GM19023 (cell line): ENCODE data around the gene C5orf58.

Source experiments
- ATAC-seq: cut with Tn5 transposase; IDR thresholded peaks from one replicate; pipeline ENCODE4 v1.9.1; 2021; ENCODE audit warnings: mild to moderate bottlenecking, moderate library complexity; ENCODE audit not compliant: unreplicated experiment

C5orf58 gene, protein sequence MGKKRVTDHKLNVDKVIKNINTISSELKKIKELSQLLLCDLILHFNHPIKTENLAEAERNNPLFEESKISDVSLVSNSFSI

DNA sequence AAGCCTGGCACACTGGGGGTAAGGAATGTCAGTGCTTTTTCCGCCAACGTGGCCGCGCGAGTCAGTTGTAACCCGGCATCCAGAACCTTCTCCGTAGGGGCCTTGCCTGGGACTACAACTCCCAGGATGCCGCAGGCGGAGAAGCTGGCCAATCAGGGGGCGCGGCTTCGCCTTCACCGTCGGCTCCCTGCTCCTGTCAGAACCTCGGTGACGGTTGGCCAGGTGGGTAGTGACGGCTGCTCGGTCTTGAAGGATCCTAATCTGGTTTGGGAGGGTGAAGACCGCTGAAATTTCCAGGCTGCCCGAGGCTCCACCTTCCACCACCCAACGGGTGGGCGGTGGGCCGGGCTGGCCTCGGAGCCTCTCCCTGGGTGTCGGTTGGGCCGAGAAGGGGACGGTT, at the start of gene C5orf58:
Gene C5orf58 (plus strand): TSS at position 200 of the 400 bp plus-strand sequence. CDS start 1,992 bp downstream, outside the sequence.
- no peak for ATAC-seq

DNA sequence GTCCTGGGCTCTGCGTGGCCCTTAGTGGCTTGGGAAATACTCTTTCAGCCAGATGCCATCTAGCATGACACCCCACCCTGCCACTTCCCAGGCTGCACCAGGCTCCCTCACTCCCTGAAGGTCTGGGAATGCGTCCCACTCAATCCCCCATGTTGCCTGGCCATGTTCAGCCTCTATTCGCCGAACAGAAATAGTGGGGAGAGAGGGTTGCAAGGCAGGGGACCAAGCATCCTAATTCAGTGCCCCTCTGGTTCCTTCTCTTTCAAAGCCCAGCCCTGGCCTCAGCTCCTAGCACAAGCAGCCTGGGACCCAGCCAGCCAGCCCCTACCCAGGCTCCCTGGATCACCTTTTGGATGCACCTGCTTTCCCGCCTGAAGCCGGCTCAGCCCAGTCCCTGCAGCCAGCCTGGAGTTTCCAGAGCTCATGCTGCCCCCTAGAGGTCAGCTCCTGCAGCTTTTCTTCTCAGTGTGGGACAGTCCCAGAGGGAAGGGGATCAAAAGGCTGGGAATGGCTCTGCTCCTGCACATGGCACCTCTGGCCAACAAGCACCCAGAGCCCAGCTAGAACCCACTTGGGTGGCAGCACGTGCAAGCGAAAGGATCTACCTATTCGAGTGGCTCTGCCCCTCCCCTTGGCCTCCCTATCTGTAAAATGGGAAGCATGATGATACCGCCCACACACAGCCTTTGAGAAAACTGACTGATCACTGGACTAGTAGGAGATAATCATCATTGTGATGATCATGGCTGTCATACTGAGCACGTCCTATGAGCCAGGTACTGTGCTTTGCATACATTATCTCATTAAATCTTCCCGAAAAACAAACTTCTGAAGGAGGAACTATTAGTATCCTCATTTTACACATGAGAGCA, 48.7 kb upstream of the C5orf58 start:
- ATAC-seq: peak; percentile 92

- no peak for ATAC-seq
These were observed 48.0 kb upstream of the C5orf58 start for GRCh38 chr5:170184737-170185136.

DNA sequence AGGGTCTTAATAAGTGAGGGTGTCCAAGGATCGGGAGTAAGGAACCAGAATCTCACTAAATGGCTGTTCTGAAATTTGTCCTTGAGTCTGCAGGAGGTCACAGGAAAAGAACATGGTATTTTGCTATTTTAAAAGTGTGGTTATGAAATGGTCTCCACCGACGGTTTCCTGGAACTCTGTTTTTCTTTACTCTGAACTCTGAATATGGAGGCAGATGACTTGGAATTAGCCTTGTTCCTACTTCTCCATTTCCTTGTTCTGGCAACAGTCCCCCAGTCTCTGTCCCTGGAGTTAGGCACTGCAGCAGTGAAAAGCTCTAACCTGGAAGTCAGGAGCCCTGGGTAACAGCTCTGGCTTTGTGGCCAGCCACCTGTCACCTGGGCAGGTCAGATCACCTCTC, 46.6 kb upstream of the C5orf58 start:
- ATAC-seq: no peak

DNA sequence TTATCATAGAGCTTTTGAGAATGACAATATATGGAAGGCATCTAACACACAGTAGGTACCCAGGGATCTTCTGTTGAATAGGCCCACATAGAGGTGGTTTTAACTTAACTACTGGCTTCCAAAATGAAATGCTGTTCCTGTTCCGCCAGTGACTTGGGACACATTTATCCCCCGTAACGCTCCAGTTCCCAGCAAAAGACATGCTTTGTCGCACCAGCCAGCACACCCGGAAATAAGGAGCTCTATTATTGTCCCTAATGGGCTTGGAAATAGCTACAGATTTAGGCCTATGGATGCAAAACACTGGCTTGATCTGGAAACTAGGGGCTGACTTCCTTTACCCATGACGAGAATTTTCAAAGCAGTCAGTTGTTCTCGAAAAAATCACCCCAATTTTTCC, 45.9 kb upstream of the C5orf58 start:
- no peak for ATAC-seq

DNA sequence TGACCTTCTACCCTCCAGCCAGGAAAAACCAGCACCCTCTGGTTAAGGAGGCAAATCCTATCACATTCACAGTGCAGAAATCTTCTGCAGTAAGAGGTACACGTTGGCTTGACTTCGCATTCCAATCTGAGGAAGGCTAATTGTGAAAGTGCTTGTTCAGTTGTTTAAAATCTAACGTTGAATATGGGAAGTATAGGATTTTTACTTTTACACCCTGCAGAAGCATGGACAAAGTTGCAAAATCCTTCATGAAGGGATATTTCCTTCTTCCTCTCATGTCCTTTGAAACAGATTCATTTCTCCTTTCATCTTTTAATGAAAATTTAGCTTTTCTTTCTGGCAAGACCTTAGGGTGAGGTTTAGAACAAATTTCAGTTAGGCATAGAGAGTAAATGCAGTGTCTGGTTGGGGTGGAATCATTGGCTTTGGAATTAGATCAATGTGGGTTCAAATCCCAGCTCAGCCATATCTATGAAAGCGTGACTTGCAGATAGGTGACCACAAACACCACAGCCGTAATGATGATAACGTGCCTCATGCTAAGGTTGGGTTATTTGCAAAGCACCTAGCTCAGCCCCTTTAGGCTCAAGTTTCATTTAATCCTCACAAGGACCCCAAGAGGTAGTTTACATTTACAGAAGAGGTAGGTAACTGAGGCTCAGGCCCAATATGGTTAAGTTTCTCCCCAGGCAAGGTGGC, 42.2 kb upstream of the C5orf58 start:
- ATAC-seq: no peak

GRCh38 chr5:170192829-170193228, 40.0 kb upstream of the C5orf58 start:
- ATAC-seq: no peak

GRCh38 chr5:170195961-170196360, 36.8 kb upstream of the C5orf58 start:
- ATAC-seq: no peak

GRCh38 chr5:170200876-170201275, 31.9 kb upstream of the C5orf58 start:
- no peak for ATAC-seq

- ATAC-seq: no peak
These were observed 31.5 kb upstream of the C5orf58 start for GRCh38 chr5:170201311-170201710.

DNA sequence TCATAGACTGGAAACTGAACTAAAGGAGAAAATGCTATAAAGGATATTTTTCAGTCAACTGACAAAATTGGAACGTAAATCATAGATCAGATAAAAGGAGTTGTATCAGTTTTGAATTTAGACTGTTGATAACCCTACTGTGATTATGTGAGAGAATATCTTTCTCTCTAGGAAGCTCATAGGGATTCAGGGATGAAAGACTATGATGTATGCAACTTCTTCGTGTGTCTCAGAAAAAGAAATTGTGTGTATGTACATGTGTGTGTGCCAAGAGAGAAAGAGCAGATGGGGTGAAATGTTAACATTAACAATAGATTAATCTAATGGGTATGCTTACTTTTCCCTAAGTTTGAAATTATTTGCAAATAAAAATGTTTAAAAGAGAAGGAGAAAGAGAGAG, 30.7 kb upstream of the C5orf58 start:
- no peak for ATAC-seq

DNA sequence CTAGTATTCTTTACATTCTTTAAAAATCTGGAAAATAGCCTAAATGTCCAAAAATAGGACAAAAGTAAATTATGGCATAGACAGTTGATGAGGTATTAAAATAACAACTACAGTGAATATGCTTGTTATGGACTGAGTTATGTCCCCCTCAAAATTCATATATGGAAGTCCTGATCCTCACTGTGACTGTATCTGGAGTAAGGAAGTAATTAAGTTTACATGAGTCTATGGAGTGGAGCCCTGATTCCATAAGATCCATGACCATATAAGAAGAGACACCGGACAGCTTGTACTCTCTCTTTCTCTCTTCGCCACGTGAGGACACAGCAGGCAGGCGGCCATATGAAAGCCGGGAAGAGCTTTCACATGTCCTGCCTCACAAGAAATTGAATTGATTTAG, 28.6 kb upstream of the C5orf58 start:
- ATAC-seq: no peak

- no peak for ATAC-seq
These were observed 26.6 kb upstream of the C5orf58 start for GRCh38 chr5:170206216-170206615.

DNA sequence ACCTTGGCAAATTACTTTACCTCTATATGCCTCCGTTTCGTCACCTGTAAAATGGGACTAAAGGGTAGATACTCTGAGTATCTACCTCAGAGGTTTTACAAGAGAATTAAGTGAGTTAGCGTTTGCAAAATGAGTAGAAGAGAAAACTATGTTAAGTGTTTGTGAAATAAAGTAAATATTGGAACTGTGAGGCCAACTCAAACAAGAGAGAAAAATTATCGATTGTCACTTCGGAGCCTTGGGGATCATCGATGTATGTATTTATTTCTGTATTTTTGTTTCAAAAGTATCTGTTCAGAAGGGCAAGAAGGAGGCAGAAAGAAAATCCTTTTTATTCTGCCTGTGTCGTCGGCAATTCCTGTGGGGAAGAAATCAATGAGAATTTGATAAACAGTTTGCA, 25.8 kb upstream of the C5orf58 start:
- no peak for ATAC-seq

GRCh38 chr5:170211575-170212334, 21.0 kb upstream of the C5orf58 start:
- no peak for ATAC-seq

DNA sequence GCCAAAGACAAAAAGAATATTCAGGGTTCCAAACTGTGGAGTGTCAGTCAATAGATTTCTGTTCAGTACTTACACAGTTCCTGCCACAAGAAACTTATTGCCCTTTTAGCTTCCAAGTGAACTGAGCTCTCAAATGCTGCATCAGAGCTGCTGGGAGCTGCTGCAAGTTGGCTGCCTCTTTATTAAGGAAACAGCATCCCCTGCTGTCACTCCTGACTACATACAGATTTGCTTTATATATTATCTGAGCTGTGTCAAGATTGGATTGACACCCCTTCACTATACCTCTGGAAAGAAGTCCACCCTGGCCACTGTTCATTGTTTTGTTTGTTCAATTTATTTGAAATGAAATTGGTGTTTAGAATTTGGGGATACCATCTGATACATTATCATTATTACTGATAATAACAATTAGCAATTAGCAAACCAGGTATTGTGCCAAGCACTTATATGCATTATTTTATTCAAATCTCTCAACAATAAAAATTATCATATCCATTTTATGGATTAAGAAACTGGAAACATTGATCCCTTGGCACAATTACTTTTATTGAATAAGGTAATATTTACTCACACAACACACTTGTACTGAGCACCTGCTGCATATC, 16.4 kb upstream of the C5orf58 start:
- ATAC-seq: no peak

- ATAC-seq: no peak
These were observed 15.0 kb upstream of the C5orf58 start for GRCh38 chr5:170217831-170218230.

DNA sequence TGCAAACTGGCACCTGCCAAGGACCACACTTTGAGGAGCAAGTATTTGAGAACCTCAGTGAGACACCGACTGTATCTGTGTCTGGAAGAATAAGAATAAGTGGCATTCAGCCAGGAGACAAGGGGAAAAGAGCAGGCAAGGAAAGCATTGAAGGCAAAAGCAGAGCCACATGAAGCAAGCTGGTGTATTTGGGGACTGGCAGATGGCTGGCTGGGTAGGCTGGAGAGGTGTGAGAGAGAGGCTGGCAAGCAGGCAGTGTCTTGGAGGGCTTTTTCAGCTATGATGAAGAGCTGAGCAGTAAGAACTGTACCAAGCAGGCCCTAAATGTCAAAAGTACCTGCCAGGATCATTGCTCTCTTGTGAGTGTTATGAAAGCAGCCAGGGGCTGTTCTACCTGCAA, 14.1 kb upstream of the C5orf58 start:
- ATAC-seq: no peak

DNA sequence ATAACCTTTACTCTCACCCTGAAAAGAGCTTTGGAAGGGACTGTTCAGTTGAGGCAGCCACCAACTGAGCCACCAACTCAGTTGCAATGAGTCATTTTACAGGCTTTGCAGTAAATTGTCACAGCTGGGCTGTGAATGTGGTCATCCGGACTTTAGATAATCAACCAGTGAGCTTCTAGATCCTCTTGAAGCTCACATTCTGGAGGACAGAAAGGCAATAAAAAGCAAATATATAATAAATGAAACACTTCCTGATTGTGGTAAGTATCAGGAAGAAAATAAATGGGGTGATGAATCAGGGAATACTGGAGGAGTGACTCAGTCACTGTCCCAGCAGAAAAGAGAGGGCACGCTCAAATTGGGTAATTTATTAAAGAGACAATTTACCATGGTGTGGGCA, 13.2 kb upstream of the C5orf58 start:
- no peak for ATAC-seq

DNA sequence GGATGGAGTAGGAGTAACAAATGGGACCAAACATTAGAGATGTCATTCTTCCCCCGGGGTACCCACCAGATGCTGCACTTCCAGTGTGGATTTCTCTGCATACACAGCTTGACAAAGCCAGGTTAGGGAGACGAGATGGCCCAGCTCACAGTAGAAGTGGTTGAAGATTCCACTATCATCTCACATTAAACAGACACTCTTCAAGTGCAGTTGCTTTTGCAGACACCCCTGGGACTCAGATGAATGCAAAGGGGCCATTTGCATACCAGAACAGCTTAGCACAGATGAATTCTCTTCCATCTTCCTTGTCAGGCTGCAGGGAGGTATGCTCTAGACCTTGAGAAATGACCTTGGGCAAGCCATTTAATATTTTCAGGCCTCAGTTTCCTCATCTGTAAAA, 12.6 kb upstream of the C5orf58 start:
- no peak for ATAC-seq

- no peak for ATAC-seq
These were observed 11.5 kb upstream of the C5orf58 start for GRCh38 chr5:170221327-170221741.
